Fibroblast of gingiva (primary cell): ENCODE data around the gene BUD31.
"Not testable (repeated sequence)": the region's sequence is repeated elsewhere in the genome, so short reads cannot be mapped to it uniquely, and the experiment has no call there.

ENCODE experiments used
- DNase-seq: peaks from one replicate; pipeline ENCODE4 v3.0.0-alpha.2; 2011; ENCODE audit warnings: low read depth

BUD31 gene

GRCh38 chr7:99399597-99399996, 9.2 kb upstream of the BUD31 start:
- no peak for DNase-seq

GRCh38 chr7:99402854-99403253, 5.9 kb upstream of the BUD31 start:
- DNase-seq, result no peak

- DNase-seq, result no peak
These were observed 5.0 kb upstream of the BUD31 start for GRCh38 chr7:99403764-99404163.

GRCh38 chr7:99404235-99404976, 4.4 kb upstream of the BUD31 start:
- DNase-seq, result no peak

- DNase-seq, result no peak
These were observed 3.8 kb upstream of the BUD31 start for GRCh38 chr7:99404977-99405320.

- DNase-seq, result no peak
These were observed 2.2 kb upstream of the BUD31 start for GRCh38 chr7:99406557-99406956.

- peak; percentile 64 for DNase-seq
These were observed 844 bp upstream of the BUD31 start for GRCh38 chr7:99407872-99408378.

GRCh38 chr7:99409192-99409572, 413 bp downstream of the BUD31 start:
- DNase-seq, result no peak

GRCh38 chr7:99409806-99410205, 1.0 kb downstream of the BUD31 start:
- DNase-seq, result no peak

GRCh38 chr7:99410635-99411034, 1.9 kb downstream of the BUD31 start:
- DNase-seq, result no peak

- peak; percentile 68 for DNase-seq
These were observed 6.9 kb downstream of the BUD31 start for GRCh38 chr7:99415513-99416127.

GRCh38 chr7:99418260-99418659, 9.5 kb downstream of the BUD31 start:
- no peak for DNase-seq

- DNase-seq, result no peak
These were observed 10.7 kb downstream of the BUD31 start for GRCh38 chr7:99419323-99420021.

- no peak for DNase-seq
These were observed 11.4 kb downstream of the BUD31 start for GRCh38 chr7:99420213-99420612.

- DNase-seq, result no peak
These were observed 12.2 kb downstream of the BUD31 start for GRCh38 chr7:99420986-99421385.

GRCh38 chr7:99422186-99422585, 13.4 kb downstream of the BUD31 start:
- no peak for DNase-seq

GRCh38 chr7:99422625-99423024, 13.9 kb downstream of the BUD31 start:
- no peak for DNase-seq

- no peak for DNase-seq
These were observed 16.4 kb downstream of the BUD31 start for GRCh38 chr7:99424932-99425730.

GRCh38 chr7:99428972-99429566, 20.3 kb downstream of the BUD31 start:
- DNase-seq, result no peak

GRCh38 chr7:99429756-99430155, 21.0 kb downstream of the BUD31 start:
- no peak for DNase-seq

- DNase-seq, result not testable (repeated sequence)
These were observed 23.2 kb downstream of the BUD31 start for GRCh38 chr7:99431756-99432540.
